A204.1 (cell line): ENCODE results near the gene TBC1D16.
"Not testable (repeated sequence)": the region's sequence is repeated elsewhere in the genome, so short reads cannot be mapped to it uniquely, and the experiment has no call there.

ENCODE experiments used
- FAIRE-seq: peaks from 2 replicates; lab custom pipeline; 2012; peaks lifted over from hg19 to GRCh38; lab: Jason Lieb, UNC

The TBC1D16 gene

DNA sequence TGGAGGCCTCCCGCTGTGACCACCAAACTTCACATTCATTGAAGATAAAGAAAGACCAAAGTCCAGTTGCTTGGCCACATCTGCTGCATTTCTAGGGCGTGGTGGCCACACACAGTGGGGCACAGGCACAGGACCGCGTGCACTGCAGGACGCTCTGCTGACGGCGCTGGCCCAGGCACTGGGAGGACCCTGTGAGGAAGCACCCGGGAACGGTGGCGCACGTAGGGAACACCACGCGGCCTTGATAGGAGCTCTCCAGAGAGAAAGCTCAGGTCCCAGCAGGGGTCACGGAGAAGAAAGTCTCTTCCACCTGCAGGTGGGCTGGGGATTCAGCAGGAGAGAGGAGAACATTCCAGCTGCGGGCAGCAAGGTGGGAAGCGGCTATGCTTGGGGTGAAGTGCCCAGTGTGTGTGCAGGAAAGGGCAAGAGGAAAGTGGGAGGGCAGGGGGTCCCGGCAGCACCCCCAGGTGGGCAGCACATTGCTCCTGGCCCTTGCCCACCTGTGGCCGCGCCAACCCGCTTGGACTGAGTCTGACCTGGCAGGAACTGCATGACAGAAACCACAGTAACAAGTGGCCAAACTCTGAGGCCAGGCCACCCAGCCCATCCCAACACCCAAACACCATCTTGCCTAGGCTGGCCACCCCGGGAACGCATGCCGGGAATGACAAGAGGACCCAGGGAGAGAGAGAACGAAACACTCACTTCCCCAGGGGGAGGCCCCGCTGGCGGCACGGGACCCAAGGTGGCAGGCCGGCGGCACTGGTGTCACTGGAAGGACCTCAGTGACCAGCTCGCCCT, 32.8 kb downstream of the TBC1D16 start:
- FAIRE-seq = no peak

- no peak for FAIRE-seq
Measured at GRCh38 chr17:80002070-80002641, 33.5 kb downstream of the TBC1D16 start.

GRCh38 chr17:80000981-80001775, 34.5 kb downstream of the TBC1D16 start:
- FAIRE-seq = no peak

DNA sequence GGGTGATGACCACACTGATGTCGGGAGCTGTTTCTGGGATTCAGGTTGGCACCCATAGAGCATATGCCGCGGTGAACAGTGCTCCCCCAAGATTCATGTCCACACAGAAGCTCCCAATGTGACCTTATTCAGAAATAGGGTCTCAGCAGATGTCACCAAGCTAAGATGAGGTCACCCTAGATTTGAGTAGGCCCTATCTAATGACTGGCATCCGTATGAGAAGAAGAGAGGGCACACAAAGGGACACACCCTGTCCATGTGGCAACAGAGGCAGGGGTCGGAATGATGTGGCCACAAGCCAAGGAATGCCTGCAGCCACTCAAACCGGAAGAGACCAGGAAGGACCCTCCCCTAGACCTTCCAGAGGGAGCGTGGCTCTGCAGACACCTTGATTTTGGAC, 35.5 kb downstream of the TBC1D16 start:
- FAIRE-seq = no peak

GRCh38 chr17:79997011-79997660, 38.5 kb downstream of the TBC1D16 start:
- FAIRE-seq = no peak

GRCh38 chr17:79996291-79996690, 39.4 kb downstream of the TBC1D16 start:
- no peak for FAIRE-seq

DNA sequence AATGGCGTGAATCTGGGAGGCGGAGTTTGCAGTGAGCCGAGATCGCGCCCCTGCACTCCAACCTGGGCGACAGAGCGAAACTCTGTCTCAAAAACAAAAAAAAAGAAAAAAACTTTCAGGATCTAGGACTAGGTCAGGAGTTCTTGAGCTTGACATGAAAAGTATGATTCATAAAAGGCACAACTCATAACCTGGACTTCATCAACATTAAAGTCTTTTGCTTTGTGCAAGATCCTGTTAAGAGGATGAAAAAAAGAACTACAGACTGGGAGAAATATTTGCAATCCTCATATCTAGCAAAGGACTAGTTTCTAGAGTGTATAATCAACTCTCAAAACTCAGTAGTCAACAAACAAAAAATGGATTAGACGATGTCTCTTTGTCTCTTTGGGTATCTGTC, 40.0 kb downstream of the TBC1D16 start:
- FAIRE-seq = no peak

DNA sequence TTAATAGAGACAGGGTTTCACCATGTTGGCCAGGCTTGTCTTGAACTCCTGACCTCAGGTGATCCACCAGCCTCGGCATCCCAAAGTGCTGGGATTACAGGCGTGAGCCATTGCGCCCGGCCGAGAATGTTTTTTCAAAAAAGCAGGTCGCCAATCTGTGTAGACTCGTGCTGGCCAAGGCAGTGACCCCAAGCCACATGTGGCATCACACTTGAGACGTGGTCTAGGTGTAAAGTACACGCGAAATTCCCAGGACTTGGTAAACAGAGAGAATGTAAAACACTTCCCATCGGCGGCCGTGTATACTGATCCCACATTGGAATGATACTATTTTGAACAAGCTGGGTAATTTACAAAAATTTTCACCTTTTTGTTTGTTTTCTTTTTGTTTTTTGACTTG, 41.1 kb downstream of the TBC1D16 start:
- no peak for FAIRE-seq

DNA sequence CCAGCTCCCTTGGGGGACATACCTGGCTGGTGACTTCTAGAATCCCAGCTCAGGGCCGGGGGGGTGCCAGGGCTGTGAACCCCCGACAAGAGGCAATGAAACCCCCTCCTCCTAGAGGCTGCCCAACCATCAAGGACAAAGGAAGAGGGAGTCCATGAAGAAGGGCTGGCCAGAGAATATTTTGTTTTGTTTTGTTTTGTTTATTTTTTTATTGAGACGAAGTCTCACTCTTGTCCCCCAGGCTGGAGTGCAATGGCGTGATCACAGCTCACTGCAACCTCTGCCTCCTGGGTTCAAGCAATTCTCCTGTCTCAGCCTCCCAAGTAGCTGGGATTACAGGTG, 41.5 kb downstream of the TBC1D16 start:
- FAIRE-seq = not testable (repeated sequence)

GRCh38 chr17:79993390-79994227, 42.1 kb downstream of the TBC1D16 start:
- no peak for FAIRE-seq

DNA sequence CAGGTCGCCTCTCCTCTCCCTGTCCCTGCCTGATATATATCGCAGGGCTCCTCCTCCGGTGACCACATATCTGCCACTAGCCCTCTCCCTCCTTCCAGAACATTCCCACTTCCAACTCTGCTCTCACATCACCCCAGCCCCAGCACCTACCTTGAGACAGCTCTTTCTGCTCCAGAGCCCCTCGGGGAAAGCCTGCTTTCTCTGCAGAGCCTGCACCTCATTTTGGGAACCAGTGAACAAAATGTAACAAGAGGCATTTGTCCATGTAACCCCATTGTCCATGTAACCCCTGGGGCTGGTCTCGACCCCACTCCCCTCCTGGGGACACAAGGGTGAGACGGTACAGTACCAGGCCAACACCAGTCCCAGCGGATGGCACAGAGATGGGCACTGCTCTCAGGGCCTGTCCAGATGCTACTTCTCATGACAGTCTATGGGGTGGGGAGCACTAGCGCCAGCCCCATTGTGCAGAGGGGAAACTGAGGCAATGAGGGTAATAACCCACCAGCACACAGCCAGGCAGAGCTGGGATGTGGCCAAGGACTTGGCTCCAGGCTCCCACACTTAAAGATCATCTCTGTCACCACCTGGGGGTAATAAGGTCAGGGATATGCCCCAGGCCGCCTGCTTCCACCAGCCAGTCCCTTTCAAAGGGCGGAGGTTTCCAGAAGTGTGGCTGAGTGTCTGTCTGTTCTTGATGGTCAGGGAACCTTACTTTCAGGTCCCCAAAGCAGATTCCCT, 42.9 kb downstream of the TBC1D16 start:
- no peak for FAIRE-seq

DNA sequence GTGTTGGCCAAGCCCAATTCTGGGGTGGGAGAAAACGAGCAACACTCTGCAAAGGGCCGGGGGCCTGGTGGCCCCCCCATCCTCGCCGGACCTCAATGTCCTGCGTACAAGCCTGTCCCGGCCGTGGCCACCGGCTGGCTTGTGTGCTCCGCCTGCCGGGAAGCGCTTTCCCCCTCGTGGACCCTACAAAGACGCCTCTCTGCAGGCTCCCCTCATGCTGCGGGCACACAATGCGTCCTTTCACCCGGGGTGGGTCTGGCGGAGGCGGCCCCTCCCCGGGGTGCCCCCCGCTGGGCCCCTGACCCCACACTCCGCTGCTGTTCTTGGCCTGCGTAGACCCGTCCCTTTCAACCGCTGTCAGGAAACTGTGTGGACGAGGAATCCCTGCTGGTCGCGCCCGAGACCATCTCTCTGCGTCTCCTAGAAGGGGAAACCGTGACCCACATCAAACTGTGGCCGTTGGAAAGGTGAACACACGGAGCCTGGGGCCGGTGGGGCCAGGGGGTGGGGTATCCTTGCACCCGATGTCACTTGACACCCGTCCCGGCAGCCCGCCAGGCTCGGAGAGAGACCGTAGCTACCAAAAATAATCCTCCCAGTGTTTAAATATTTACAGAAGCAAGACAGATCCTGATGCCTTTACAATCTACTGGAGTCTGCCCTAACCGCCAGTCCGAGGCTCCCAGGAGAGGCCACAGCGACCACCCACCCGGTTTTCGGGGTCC, 43.6 kb downstream of the TBC1D16 start:
- no peak for FAIRE-seq

DNA sequence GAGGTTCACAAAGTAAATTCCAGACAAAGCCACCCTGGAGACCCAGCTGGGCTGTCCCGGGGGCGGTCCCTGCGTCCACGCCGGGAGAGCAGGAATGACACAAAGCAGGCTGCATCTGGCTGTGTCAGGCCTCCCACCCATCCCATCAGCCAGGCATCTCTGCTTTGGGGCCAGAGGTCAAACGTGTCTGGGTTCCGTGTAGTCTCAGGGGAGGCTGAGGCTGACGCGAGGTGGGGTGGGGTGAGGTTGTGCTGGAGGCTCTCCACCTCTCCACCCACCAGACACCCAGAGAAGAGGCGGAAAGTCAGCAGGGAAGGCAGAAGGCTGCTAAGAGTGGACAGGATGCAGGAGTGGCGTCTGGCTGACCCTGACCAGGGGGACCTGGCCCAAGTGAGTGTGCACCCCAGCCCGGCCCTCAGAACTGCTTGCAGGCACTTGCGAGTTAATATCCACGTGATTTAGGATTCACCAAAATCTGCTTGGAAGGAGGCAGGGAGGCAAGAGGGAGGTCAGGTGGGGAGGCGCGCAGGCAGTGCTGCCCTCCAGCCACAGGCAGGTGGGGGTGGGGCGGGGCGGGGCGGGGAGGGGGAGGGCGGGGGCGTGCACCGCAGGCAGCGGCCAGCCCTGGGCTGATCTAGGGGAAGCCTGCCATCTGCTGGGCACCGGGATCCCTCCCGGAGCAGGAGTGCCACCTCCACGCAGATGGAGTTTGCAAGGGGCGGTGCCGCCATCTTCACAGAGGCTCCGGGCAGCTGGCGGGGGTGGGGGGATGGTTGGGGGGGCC, 44.3 kb downstream of the TBC1D16 start:
- no peak for FAIRE-seq

- FAIRE-seq = no peak
Measured at GRCh38 chr17:79990704-79991103, 45.0 kb downstream of the TBC1D16 start.

- no peak for FAIRE-seq
Measured at GRCh38 chr17:79990051-79990592, 45.5 kb downstream of the TBC1D16 start.

GRCh38 chr17:79989106-79989835, 46.4 kb downstream of the TBC1D16 start:
- FAIRE-seq = no peak

DNA sequence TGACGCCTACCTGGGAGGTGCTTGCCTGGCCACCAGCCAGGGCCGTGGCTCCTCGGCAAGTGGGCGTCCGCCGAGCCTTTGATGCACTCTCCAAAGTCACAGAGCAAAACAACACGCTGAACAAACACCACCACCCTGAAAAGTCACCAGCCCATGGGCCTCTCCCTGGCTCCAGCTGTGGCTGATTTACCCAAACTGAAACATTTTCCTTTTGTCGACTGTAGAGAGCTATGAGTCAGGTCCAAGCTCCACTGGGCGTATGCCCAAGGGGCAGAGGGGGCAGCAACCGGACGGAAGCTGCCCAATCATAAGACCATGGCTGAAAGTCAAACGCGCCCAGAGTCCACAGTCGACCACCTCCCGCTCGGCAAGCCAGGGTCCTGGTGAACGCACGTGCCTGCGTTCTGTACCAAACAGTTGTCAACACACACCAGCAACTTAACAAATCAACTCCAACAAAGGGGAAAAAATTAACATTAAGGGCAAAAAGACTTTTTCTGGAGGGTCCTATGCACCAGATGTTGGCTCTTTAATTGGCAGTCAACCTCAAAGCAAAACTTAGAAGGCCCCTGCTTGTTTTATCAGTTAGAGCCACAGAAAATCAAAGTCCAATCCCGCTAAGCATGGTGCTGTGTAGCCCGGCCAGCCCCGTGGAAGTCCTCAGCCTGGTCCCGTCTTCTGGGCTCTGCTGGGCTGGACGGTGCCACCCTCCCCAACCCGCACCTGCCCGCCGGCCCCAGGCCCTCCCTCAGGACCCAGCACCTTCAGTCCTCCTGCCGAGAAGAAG, 47.3 kb downstream of the TBC1D16 start:
- no peak for FAIRE-seq

DNA sequence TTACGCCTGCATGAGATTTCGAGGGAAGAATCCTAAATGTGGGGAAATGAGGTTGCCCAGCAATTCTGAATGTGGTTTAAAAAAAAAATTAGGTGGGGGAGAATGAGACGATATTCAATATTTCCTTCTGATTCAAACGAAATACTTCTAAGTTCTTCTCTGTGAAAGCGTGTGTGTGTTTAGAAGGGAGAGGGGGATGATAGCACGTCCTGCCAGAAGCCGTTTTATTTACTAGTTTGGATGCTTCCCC, 47.8 kb downstream of the TBC1D16 start:
- no peak for FAIRE-seq
